Right lung (tissue), 5 donors: ENCODE measurements around the gene AKTIP. TPM values are rescaled to one million over a fixed set of nuclear protein-coding genes. Genes with fewer than 3 reads are reported as not detected.
"Not testable (repeated sequence)": the region's sequence is repeated elsewhere in the genome, so short reads cannot be mapped to it uniquely, and the experiment has no call there.

ENCODE experiments used
- DNase-seq, 2 donors: peaks; one replicate each; pipeline ENCODE4 v3.0.0-alpha.2; 2013
- polyA plus RNA-seq, 5 donors: library from polyadenylated mRNA; unstranded; fragments of 120-200 nt; gene quantifications; one replicate each; pipeline versions ENCODE4 v1.2.1 to v1.2.3, GENCODE V29; 2013; ENCODE audit warnings: inconsistent platforms in 1 of 5, low replicate concordance in 1 of 5; ENCODE audit not compliant: insufficient read length in 5 of 5, insufficient read depth in 1 of 5

AKTIP gene
- polyA plus RNA-seq, 5 donors = 41.0 to 58.7 (median 53.8) TPM

GRCh38 chr16:53518550-53519416 is 15.8 kb upstream of the AKTIP start:
- DNase-seq = peak; percentile 21 to 28

- no peak for DNase-seq
Observed at GRCh38 chr16:53517851-53518250, 14.8 kb upstream of the AKTIP start.

GRCh38 chr16:53515811-53516210 is 12.8 kb upstream of the AKTIP start:
- no peak for DNase-seq

- DNase-seq = no peak
Observed at GRCh38 chr16:53515259-53515658, 12.2 kb upstream of the AKTIP start.

GRCh38 chr16:53512795-53513194 is 9.8 kb upstream of the AKTIP start:
- DNase-seq = not testable (repeated sequence)

GRCh38 chr16:53511403-53512280 is 8.6 kb upstream of the AKTIP start:
- no peak for DNase-seq

- DNase-seq = no peak
Observed at GRCh38 chr16:53511084-53511402, 8.0 kb upstream of the AKTIP start.

GRCh38 chr16:53510704-53511070 is 7.7 kb upstream of the AKTIP start:
- DNase-seq = no peak

- peak; percentile 55 to 67 for DNase-seq
Observed at GRCh38 chr16:53509906-53510703, 7.1 kb upstream of the AKTIP start.

- no peak for DNase-seq
Observed at GRCh38 chr16:53507464-53508179, 4.6 kb upstream of the AKTIP start.

- DNase-seq = no peak
Observed at GRCh38 chr16:53506254-53506653, 3.2 kb upstream of the AKTIP start.

GRCh38 chr16:53504665-53505064 is 1.7 kb upstream of the AKTIP start:
- DNase-seq = no peak

GRCh38 chr16:53503991-53504663 is 1.1 kb upstream of the AKTIP start:
- DNase-seq = peak; percentile 54 to 58

GRCh38 chr16:53503270-53503923 is 388 bp upstream of the AKTIP start:
- peak; percentile 100 for DNase-seq

GRCh38 chr16:53501216-53501859 is 1.7 kb downstream of the AKTIP start:
- DNase-seq = no peak

- DNase-seq = no peak
Observed at GRCh38 chr16:53498984-53499383, 4.0 kb downstream of the AKTIP start.

GRCh38 chr16:53495325-53495724 is 7.7 kb downstream of the AKTIP start:
- no peak for DNase-seq

GRCh38 chr16:53494636-53495035 is 8.4 kb downstream of the AKTIP start:
- DNase-seq = peak in 1 of 2 donors; percentile 18

GRCh38 chr16:53492503-53492902 is 10.5 kb downstream of the AKTIP start:
- no peak for DNase-seq

GRCh38 chr16:53489755-53490154 is 13.3 kb downstream of the AKTIP start:
- DNase-seq = no peak
